Keratinocyte (primary cell): ENCODE results near the gene GDF11. TPM values are rescaled to one million over a fixed set of nuclear protein-coding genes. Genes with fewer than 3 reads are reported as not detected.

ENCODE experiments used
- DNase-seq: peaks from one replicate; pipeline ENCODE4 v3.0.0-alpha.2; 2011; ENCODE audit warnings: low read depth, missing footprints, low spot score
- FAIRE-seq: peaks from 2 replicates; lab custom pipeline; 2011; peaks lifted over from hg19 to GRCh38; lab: Jason Lieb, UNC
- H2AFZ ChIP-seq: 2 replicates; pipeline ENCODE4 v1.6.0; 2012; ENCODE audit warnings: low read length, control low read depth, inconsistent platforms; ENCODE audit not compliant: control insufficient read depth
- H3K27ac ChIP-seq: 2 replicates; pipeline ENCODE4 v1.5.1; 2011; ENCODE audit warnings: low read length; ENCODE audit not compliant: control insufficient read depth, insufficient read depth
- H3K27me3 ChIP-seq: 3 replicates; pipeline ENCODE4 v1.6.0; 2011; ENCODE audit warnings: low read length; ENCODE audit not compliant: control insufficient read depth, insufficient read depth; ENCODE audit errors: extremely low read depth
- H3K36me3 ChIP-seq, 2 experiments: 2 replicates in 1 of 2; 3 replicates in 1 of 2; pipeline ENCODE4 v1.5.1; 2011; ENCODE audit warnings: low read length in 2 of 2, mild to moderate bottlenecking in 1 of 2; ENCODE audit not compliant: control insufficient read depth in 2 of 2, insufficient read depth in 2 of 2; ENCODE audit errors: extremely low read depth in 1 of 2
- H3K4me1 ChIP-seq: 3 replicates; pipeline ENCODE4 v1.5.1; 2011; ENCODE audit warnings: low read length; ENCODE audit not compliant: control insufficient read depth, insufficient read depth; ENCODE audit errors: extremely low read depth
- H3K4me2 ChIP-seq: 3 replicates; pipeline ENCODE4 v1.6.0; 2011; ENCODE audit warnings: low read depth, low read length; ENCODE audit not compliant: control insufficient read depth, insufficient read depth; ENCODE audit errors: extremely low read depth
- H3K4me3 ChIP-seq, 3 experiments: fragments of 200-600 bp in 1 of 3; sonication (generic) in 1 of 3; 2 replicates in 2 of 3; 3 replicates in 1 of 3; pipeline ENCODE4 v1.5.1; 2011 to 2016; ENCODE audit warnings: low read length in 3 of 3, mild to moderate bottlenecking in 3 of 3, control low read depth in 2 of 3, inconsistent platforms in 1 of 3, low read depth in 1 of 3, mixed read lengths in 1 of 3, mixed run types in 1 of 3, moderate library complexity in 1 of 3; ENCODE audit not compliant: control insufficient read depth in 2 of 3, insufficient read depth in 2 of 3; ENCODE audit errors: extremely low read depth in 1 of 3
- H3K79me2 ChIP-seq: 2 replicates; pipeline ENCODE4 v1.6.0; 2012; ENCODE audit warnings: low read length; ENCODE audit not compliant: control insufficient read depth, insufficient read depth
- H3K9ac ChIP-seq: 3 replicates; pipeline ENCODE4 v1.6.0; 2011; ENCODE audit warnings: low read length; ENCODE audit not compliant: control insufficient read depth, insufficient read depth; ENCODE audit errors: extremely low read depth
- H3K9me1 ChIP-seq: 3 replicates; pipeline ENCODE4 v1.6.0; 2011; ENCODE audit warnings: low read length; ENCODE audit not compliant: control insufficient read depth, insufficient read depth; ENCODE audit errors: extremely low read depth
- H3K9me3 ChIP-seq: 2 replicates; pipeline ENCODE4 v1.5.1; 2012; ENCODE audit warnings: low read depth, low read length; ENCODE audit not compliant: control insufficient read depth
- H4K20me1 ChIP-seq: 3 replicates; pipeline ENCODE4 v1.6.0; 2011; ENCODE audit warnings: low read length; ENCODE audit not compliant: control insufficient read depth, insufficient read depth; ENCODE audit errors: extremely low read depth
- EZH2 ChIP-seq: IDR thresholded peaks from one replicate; pipeline ENCODE4 v1.6.1; 2012; ENCODE audit warnings: inconsistent platforms, mild to moderate bottlenecking, low read length, moderate library complexity
- dilution Hi-C: fragments of 300-500 bp; cut with MboI; formaldehyde crosslinking; loops from one replicate; pipeline ENCODE4 v1.7.0; 2020; ENCODE audit warnings: low sequenced_read_pairs; ENCODE audit not compliant: extremely low pct_ligation_motif_present
- polyA plus RNA-seq, 5 experiments: library from polyadenylated mRNA; depleted of rRNA in 3 of 5; stranded (reverse) in 3 of 5; stranded (forward) in 1 of 5; unstranded in 1 of 5; fragments of >200 nt; gene quantifications; 1 replicate in 1 of 5; 2 replicates in 3 of 5; 3 replicates in 1 of 5; pipeline versions ENCODE4 v1.2.1 to v1.2.3, GENCODE V29; 2011 to 2012; ENCODE audit warnings: missing spikeins in 2 of 5, low read depth in 1 of 5, low replicate concordance in 1 of 5
- small RNA-seq, 3 experiments: library from RNA; depleted of rRNA; stranded (forward); fragments of <200 nt; gene quantifications; one replicate each; pipeline ENCODE3, GENCODE V24; 2012; ENCODE audit warnings: low read depth in 3 of 3, low replicate concordance in 1 of 3; ENCODE audit not compliant: insufficient read length in 3 of 3
- TF ChIP-seq, protein P1 (sequence below), 3 experiments: IDR thresholded peaks in 1 of 3; conservative IDR thresholded peaks in 1 of 3; optimal IDR thresholded peaks in 1 of 3; 2 replicates in 2 of 3; 3 replicates in 1 of 3; pipeline versions ENCODE3 to v1.5.1; 2011; ENCODE audit warnings: low read length in 3 of 3, mild to moderate bottlenecking in 3 of 3, moderate library complexity in 2 of 3, control low read depth in 1 of 3, inconsistent platforms in 1 of 3; ENCODE audit not compliant: insufficient read depth in 2 of 3; ENCODE audit errors: extremely low read depth in 1 of 3

The GDF11 gene
- polyA plus RNA-seq, 1 donor (not counting 4 experiments of a cell fraction or from before 2014, with no cell fraction given) = 2.7 TPM

DNA sequence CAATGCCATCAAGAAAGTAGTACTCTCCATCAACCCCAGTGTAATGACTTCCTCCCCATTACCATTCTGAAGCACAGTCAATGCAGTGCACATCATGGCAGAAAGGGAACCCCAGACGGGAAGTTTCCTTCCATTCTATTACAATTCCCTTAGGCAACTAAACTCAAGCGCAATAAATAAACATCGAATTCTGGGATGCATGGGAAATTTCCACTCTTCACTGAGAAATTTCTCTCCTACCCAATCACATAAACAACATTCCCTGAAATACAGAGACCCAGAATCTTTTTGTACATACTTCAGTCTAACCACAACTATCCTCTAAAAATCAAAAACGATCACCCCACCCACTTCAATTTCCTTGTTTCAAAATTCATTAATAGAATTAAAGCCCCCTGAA, 54.6 kb downstream of the GDF11 start:
- no peaks in the 10 kb centered on the region for H3K9me1 ChIP-seq
- H3K27ac ChIP-seq = no peak overlapping the region
- H3K79me2 ChIP-seq = peaks cover 11% of the 10 kb centered on the region
- dilution Hi-C loops = no loop called here
- no peak overlapping the region for H2AFZ ChIP-seq
- H3K4me1 ChIP-seq = no peaks in the 10 kb centered on the region
- no peak for FAIRE-seq
- TF ChIP-seq, protein P1, sequence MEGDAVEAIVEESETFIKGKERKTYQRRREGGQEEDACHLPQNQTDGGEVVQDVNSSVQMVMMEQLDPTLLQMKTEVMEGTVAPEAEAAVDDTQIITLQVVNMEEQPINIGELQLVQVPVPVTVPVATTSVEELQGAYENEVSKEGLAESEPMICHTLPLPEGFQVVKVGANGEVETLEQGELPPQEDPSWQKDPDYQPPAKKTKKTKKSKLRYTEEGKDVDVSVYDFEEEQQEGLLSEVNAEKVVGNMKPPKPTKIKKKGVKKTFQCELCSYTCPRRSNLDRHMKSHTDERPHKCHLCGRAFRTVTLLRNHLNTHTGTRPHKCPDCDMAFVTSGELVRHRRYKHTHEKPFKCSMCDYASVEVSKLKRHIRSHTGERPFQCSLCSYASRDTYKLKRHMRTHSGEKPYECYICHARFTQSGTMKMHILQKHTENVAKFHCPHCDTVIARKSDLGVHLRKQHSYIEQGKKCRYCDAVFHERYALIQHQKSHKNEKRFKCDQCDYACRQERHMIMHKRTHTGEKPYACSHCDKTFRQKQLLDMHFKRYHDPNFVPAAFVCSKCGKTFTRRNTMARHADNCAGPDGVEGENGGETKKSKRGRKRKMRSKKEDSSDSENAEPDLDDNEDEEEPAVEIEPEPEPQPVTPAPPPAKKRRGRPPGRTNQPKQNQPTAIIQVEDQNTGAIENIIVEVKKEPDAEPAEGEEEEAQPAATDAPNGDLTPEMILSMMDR (optimal IDR thresholded peaks at IDR 0.05 in 1 of 3, IDR thresholded peaks at IDR 0.05 in 1 of 3, conservative IDR thresholded peaks at IDR 0.05 in 1 of 3; ENCODE audit: extremely low read depth in 1 of 3, insufficient read depth in 2 of 3, low read length in 3 of 3) = no peak
- TF ChIP-seq EZH2 = no peak
- H3K4me2 ChIP-seq = no peak overlapping the region
- H3K27me3 ChIP-seq = no peaks in the 10 kb centered on the region
- no peak overlapping the region for H3K4me3 ChIP-seq
- no peaks in the 10 kb centered on the region for H3K9me3 ChIP-seq
- H3K36me3 ChIP-seq = peaks cover 24 to 27% of the 10 kb centered on the region in 2 experiments
- no peak for DNase-seq
- H3K9ac ChIP-seq = no peak overlapping the region
- no peaks in the 10 kb centered on the region for H4K20me1 ChIP-seq

Small RNA genes lying within 50 kb of the gene (small RNA-seq; reads per million reads assigned to genes)
- 0 reads per million in 3 experiments for gene AC009779.1
- gene RF00017 = 0 reads per million in 3 experiments

Other genes starting within 250 kb of the GDF11 start
- gene OR6C4, start 193.5 kb upstream of the GDF11 start, polyA plus RNA-seq = not detected in 3 replicates
- not detected in 3 replicates for gene OR2AP1, start 170.7 kb upstream of the GDF11 start, polyA plus RNA-seq
- gene OR10P1, start 106.2 kb upstream of the GDF11 start, polyA plus RNA-seq = not detected in 3 replicates
- gene ITGA7, start 35.2 kb upstream of the GDF11 start, polyA plus RNA-seq = 0.04 to 0.19 TPM (median 0.07 TPM) in 3 replicates
- gene BLOC1S1, start 27.1 kb upstream of the GDF11 start, polyA plus RNA-seq = 53.1 to 68.2 TPM (median 62.5 TPM) in 3 replicates
- 0.67 to 1.2 TPM (median 0.77 TPM) in 3 replicates for gene RDH5, start 22.7 kb upstream of the GDF11 start, polyA plus RNA-seq
- 517 to 917 TPM (median 749 TPM) in 3 replicates for gene CD63, start 14.1 kb upstream of the GDF11 start, polyA plus RNA-seq
- 117 to 168 TPM (median 119 TPM) in 3 replicates for gene SARNP, start 74.6 kb downstream of the GDF11 start, polyA plus RNA-seq
- gene ORMDL2, start 74.9 kb downstream of the GDF11 start, polyA plus RNA-seq = 108 to 129 TPM (median 114 TPM) in 3 replicates
- gene DNAJC14, start 86.5 kb downstream of the GDF11 start, polyA plus RNA-seq = 6.1 to 8.5 TPM (median 7.7 TPM) in 3 replicates
- 2.2 to 4.1 TPM (median 2.7 TPM) in 3 replicates for gene MMP19, start 99.8 kb downstream of the GDF11 start, polyA plus RNA-seq
- 43.6 to 63.4 TPM (median 61.6 TPM) in 3 replicates for gene PYM1, start 184.8 kb downstream of the GDF11 start, polyA plus RNA-seq
- gene DGKA, start 188.0 kb downstream of the GDF11 start, polyA plus RNA-seq = 161 to 263 TPM (median 174 TPM) in 3 replicates
- 1.3 to 2.1 TPM (median 1.4 TPM) in 3 replicates for gene PMEL, start 222.9 kb downstream of the GDF11 start, polyA plus RNA-seq
- gene CDK2, start 223.7 kb downstream of the GDF11 start, polyA plus RNA-seq = 34.3 to 49.3 TPM (median 47.3 TPM) in 3 replicates
- gene RAB5B, start 231.0 kb downstream of the GDF11 start, polyA plus RNA-seq = 132 to 162 TPM (median 138 TPM) in 3 replicates